GM19025 (cell line): ENCODE results near the gene EIF1AD.
"Not testable (repeated sequence)": the region's sequence is repeated elsewhere in the genome, so short reads cannot be mapped to it uniquely, and the experiment has no call there.

ENCODE experiments used
- ATAC-seq: cut with Tn5 transposase; IDR thresholded peaks from one replicate; pipeline ENCODE4 v1.9.1; 2021; ENCODE audit warnings: mild to moderate bottlenecking, low read depth, moderate library complexity; ENCODE audit not compliant: unreplicated experiment

EIF1AD gene

DNA sequence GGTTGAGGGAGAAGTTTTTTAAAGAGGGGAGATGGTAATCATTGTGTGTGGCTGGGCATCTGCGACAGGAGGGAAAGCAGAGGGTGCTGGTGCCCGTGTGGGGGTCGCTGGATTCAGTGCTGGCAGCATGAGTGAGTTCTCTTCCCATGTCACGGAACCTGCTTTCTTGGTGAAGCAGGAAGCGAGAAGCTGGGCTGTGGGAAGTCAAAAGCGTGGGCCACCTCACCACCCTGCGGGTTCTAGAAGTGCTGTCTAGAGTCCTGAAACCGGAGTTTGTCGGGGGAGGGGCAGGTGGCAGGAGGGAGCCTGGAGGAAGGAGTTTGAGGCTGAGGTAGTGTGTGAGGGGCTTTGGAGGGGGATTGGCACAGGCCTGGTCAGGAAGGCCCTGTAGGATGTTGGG, 26.2 kb downstream of the EIF1AD start:
- ATAC-seq: no peak

DNA sequence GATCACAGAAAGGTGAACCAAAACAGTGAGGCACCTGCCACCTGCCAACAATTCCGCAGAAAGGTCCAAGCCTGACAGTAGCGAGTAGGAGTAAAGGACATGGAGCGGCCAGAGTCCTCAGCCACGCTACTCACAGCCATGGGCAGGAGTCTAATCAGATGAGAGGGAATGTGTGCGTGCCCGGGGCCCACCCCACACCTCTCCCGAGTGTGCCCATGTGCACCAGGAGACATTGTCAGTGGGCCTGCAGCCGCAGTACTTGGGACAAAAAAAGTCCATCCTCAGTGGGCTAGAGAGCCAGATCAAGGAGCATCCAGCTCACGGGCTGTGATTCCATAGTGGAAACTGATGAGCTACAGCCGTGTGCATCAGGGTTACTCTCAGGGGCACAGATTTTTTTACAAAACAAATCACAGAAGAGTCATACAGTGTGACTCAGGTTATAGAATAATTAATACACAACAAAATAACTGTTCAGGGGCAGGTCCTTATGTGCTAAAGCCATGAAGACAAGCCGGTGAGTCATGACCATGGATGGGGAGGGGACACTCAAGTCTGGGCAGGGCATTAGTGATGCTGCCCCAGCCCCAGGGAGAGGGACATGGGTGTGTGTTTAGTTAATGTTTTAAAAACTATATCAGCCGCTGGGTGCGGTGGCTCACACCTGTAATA, 28.4 kb downstream of the EIF1AD start:
- no peak for ATAC-seq

DNA sequence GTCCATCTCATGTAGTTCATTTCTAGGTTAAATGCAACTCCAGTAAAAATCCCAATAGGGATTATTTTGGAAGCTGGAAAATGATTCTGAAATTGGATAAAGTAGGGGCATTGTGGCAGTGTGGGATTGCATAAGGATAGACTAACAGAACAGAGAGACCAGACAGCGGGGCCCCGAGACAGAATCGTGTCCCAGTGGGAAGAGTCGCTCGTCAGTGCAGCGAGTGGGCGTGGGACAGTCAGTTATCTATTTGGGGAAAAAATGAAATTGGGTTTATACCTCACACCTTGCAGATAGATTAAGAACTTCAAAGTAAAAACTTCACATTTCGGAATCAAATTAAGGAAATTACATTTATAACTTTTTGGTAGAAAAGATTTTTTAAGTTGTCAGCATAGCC, 29.8 kb downstream of the EIF1AD start:
- no peak for ATAC-seq

DNA sequence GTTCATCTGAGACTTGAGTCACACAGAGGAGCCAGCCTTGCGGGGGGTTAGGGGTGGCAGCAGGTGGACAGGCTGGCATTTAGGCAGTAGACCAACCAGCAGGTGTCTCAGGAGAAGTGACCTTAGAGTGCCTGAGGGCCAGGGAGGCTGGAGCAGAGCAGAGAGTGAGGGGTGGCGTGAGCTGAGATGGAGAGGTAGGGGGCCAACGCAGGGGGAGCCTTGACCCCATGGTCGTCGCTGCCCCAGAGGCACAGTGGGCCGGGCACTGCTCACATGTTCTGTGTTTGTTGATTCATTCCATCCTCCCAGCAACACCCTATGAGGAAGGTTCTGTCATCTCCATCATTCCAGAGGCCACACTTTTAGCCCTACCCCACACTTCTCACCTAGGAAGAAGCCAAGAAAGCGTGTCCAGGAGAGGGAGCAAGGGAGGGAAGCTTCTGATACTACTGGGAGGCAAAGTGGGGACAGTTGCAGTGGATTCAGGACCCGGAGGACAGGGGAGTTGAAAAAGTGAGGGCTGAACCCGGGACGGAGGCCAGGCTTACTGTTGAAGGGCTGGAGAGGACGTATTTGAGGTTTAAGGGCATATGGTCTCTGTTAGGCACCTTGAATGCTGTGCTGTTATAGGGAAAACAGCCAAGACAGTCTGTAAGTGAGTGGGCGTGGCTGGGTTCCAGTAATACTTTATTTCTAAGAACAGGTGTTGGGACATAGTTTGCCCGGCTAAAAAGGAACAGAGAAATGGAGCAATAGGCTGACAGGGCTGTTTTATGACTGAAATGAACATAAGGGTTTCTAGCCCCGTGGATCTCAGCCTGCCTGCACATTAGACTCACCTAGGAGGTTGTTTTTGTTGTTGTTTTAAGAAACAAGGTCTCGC, 33.1 kb downstream of the EIF1AD start:
- ATAC-seq: no peak

DNA sequence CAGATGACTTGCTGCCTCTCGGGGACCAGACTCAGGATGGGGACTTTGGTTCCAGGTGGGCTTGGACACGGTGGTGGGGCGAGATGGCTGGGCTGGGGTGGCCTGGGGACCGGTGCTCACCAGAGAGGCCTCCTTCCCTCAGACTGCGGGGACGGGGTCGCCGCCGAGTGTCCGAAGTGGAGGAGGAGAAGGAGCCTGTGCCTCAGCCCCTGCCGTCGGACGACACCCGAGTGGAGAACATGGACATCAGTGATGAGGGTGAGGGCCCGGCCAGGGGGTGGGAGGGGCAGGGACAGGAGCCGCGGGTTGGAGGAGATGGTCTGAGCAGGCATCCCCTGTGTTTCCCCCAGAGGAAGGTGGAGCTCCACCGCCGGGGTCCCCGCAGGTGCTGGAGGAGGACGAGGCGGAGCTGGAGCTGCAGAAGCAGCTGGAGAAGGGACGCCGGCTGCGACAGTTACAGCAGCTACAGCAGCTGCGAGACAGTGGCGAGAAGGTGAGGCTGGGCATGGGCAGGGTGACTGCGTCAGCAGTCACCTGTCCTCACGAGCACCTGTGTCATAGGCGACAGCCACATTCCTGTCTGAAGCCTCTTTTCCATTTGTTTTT, 34.5 kb downstream of the EIF1AD start:
- ATAC-seq: no peak

DNA sequence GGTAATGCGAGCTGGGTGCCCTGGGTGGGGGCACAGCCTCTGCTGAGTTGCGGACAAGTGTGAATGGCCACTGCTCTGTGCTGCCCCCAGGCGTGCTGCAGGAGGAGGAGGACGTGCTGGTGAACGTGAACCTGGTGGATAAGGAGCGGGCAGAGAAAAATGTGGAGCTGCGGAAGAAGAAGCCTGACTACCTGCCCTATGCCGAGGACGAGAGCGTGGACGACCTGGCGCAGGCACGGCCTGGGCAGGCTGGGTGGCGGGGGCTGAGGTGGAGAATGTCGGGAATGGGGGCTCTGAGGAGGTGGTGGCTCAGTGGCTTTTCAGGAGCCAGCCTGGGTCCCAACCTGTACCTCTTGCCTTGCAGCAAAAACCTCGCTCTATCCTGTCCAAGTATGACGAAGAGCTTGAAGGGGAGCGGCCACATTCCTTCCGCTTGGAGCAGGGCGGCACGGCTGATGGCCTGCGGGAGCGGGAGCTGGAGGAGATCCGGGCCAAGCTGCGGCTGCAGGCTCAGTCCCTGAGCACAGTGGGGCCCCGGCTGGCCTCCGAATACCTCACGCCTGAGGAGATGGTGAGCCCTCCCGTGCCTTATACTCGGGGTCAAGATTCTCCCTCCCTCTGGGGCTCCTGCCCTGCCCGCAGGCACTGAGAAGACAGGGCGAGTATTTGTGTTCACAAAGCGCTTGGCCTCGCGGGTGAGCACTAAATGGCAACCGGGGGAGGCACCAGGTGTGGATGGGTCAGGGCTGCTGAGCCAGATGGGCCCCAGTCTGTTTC, 35.8 kb downstream of the EIF1AD start:
- no peak for ATAC-seq

DNA sequence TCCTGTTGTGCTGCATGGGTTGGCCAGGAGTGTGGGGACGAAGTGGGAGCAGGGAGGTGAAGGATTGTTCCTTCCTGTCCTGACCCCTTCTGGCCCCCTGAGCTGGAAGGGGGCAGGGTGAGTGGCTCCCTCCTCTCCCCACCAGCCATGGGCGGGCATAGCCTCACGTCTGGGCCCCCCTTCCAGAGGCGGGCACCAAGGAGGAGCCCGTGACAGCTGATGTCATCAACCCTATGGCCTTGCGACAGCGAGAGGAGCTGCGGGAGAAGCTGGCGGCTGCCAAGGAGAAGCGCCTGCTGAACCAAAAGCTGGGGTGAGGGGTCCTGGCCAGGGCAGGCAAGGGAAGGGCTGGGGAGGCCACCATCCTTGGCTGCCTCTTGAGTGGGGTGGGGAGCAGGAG, 37.1 kb downstream of the EIF1AD start:
- ATAC-seq: no peak

DNA sequence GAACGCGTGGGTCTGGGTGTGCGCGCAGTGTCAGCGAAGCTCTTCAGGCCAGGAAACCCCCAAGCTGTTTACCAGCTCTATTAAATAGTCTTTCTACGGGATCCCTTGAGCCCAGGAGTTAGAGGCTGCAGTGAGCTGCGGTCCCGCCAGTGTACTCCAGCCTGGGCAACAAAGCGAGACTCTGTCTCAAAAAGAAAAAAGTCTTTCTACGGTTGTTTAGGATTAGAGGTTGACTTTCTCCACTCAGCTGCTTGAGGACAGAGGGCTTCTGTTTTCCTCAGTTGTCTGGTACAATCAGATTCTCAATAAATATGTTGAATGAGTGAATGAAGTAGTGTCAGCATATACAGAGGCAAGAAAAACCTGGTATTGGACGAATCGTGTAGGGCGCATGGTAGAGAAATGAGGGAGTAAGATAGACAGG, 39.8 kb downstream of the EIF1AD start:
- no peak for ATAC-seq

DNA sequence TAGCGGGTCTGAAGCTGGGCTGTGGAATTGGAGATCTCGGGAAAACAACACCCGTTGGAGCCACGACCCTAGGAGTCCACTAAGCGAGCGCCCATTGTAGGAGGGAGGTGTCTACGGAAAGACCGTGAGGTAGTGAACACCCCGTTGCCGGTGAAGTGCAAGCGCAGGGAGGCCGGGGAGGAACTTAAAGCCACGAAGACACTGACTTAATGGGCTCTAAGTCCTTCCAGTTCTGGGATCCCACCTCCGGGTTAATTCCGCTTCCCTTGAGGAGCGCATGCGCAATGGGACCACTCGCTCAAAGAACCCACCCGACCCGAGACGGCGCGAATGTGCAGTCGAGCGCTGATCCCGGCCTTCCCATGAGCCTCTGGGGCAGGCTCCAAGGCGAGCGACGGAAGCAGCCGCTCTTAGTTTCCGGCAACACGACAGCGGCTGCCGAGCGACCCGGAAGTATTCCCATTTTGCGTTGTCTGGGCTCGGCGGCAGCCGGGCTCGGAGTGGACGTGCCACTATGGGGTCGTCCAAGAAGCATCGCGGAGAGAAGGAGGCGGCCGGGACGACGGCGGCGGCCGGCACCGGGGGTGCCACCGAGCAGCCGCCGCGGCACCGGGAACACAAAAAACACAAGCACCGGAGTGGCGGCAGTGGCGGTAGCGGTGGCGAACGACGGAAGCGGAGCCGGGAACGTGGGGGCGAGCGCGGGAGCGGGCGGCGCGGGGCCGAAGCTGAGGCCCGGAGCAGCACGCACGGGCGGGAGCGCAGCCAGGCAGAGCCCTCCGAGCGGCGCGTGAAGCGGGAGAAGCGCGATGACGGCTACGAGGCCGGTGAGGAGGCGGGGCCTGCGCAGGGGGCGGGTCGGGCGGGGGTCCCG, 40.5 kb downstream of the EIF1AD start, which contains the start of gene SART1:
SART1 (plus strand) TSS at position 468 of the 874 bp plus-strand sequence; CDS start at position 515, 47 bp downstream.
- ATAC-seq: peak; percentile 79

DNA sequence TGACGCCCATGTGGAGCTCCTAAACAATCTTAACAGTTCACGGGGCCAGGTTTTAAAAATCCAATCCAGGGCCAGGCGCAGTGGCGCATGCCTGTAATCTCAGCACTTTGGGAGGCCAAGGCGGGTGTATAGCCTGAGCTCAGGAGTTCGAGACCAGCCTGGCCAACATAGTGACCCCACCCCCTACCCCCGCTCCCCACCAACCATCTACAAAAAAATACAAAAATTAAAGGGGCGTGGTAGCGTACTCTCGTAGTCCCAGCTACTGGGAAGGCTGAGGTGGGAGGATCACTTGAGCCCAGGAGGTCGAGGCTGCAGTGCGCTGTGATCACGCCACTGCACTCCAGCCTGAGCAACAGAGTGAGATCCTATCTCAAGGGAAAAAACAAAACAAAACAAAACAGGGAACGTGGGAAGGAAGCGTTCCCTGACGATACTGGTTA, 41.1 kb downstream of the EIF1AD start:
- ATAC-seq: no peak

DNA sequence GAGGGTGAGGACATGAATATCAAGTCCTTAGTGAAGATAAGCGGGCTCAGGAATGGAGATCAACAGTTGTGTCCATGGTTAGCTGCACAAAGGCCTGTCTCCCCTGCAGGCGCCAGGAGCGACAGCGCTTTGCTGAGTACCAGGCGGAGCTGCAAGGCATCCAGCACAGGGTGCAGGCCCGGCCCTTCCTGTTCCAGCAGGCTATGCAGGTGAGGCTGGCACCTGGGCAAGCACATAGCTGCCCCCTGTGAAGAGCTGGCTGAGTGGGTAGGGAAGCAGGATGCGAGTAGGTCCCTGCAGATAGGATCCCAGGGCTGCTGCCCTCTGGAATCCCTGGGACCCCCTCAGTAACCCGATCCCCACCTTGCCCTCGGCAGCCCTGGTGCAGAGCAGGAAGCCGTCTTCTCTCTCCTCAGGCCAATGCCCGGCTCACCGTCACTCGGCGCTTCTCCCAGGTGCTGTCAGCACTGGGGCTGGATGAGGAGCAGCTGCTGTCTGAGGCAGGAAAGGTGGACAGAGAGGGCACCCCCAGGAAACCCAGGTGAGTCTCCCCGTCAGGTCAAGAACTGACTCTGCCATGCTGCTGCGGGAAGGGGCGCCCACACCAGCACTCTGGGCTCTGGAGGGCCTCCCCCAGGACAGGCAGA, 43.1 kb downstream of the EIF1AD start:
- ATAC-seq: no peak

DNA sequence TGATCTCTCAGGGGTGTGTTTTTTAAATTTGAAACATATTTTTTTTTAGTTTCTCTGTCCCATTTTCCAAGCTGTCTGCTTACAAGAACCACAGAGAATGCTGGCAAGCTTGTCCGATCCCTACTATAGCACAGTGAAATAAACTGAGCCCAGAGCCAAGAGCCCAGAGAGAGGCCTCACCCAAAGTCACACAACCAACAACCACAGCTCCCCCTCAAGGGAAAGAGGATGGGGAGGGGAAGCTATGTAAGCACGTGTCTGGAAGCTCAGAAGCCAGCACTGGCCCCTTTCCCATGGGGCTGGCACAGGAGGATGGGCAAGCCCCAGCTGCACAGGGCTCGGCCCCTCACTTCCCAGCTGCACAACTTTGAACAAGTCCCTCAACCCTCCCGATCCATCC, 43.7 kb downstream of the EIF1AD start:
- ATAC-seq: no peak

DNA sequence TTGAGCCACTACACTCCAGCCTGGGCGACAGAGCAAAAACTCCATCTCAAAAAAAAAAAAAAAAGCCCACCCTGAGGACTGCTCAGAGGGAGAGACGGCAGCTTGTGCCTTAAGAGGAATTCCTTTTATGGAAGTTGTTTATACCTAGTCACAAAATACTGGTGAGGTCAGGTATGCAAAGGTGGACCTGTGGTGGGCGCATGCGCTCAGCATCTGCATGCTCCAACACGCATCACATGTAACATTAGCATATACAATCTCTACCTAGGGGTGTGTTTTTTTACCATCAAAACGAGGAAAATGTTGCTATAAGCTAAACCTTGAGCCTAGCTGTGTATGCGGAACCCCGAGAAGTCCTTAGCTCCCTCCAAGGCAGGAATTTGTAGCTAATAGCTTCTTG, 47.2 kb downstream of the EIF1AD start:
- ATAC-seq: no peak

DNA sequence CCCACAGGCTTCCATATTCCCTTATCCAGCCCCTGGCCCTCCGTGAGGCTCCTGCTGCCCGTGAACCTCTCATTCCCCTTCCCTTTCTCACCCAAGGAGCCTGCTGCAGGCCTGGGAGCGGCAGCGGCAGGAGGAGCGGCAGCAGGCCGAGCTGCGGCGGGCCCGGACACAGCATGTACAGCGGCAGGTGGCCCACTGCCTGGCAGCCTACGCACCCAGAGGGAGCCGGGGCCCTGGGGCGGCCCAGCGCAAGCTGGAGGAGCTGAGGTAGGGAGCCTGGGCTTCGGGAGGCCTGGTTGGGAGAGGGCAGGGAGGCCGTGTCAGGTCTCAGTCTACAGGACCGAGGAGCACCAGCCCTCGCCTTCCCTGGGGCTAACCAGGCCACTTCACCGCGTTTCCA, 48.5 kb downstream of the EIF1AD start:
- ATAC-seq: no peak

DNA sequence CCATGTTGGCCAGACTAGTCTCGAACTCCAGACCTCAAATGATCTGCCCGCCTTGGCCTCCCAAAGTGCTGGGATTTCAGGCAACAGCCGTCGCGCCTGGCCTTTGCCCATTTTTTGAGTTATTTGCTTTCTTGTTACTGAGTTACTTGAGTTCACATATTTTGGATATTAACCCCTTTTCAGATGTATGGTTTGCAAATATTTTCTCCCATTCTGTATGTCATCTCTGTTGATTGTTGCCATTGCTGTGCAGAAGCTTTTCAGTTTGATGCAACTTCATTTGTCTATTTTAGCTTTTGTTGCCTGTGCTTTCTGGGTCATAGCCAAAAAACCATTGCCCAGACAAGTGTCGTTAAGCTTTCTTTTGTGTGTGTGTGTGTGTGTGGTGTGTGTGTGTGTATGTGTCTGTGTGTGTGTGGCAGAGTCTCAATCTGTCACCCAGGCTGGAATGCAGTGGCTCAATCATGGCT, 49.9 kb downstream of the EIF1AD start:
- ATAC-seq: no peak

DNA sequence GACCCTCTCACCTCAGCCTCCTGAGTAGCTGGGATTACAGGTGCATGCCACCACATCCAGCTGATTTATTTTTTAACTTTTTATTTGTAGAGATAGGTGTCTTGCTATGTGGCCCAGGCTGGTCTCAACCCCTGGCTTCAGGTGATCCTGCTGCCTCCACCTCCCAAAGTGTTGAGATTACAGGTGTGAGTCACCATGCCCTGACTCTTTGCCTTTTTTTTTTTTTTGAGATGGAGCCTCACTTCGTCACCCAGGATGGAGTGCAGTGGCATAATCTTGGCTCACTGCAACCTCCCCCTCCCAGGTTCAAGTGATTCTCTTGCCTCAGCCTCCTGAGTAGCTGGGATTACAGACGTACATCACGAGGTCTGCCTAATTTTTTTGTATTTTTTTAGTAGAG, 50.3 kb downstream of the EIF1AD start:
- ATAC-seq: not testable (repeated sequence)

DNA sequence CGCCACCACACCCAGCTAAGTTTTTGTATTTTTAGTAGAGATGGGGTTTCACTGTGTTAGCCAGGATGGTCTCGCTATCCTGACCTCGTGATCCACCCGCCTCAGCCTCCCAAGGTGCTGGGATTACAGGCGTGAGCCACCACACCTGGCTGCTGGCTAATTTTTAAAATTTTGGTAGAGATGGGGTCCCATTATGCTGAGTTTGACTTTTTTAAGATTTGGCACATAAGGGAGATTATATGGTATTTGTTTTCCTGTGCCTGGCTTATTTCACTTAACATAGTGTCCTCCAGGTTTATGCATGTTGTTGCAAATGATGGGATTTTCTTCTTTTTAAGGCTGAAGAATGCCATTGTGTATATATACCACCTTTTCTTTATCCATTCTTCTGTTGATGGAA, 51.2 kb downstream of the EIF1AD start:
- not testable (repeated sequence) for ATAC-seq

DNA sequence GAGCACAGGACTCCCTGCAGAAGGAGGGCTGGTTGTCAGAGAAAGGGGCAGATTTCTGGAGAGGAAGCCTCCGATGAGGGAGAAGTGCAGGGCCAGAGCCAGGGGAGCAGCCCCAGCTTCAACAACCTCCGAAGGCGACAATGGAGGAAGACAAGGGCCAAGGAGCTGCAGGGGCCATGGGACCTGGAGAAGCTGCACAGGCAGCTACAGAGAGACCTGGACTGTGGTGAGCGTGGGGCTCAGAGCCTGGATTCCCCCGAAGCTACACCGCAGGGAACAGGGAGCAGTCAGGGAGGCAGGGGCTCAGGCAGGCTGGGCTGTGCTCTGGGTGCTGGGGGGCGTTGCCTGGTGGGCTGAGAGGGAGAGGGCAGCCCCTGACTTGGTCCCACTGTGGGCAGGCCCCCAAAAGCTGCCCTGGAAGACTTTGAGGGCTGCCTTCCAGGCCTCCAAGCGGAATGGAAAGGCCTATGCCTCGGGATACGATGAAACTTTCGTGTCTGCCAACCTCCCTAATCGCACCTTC, 54.3 kb downstream of the EIF1AD start:
- no peak for ATAC-seq

DNA sequence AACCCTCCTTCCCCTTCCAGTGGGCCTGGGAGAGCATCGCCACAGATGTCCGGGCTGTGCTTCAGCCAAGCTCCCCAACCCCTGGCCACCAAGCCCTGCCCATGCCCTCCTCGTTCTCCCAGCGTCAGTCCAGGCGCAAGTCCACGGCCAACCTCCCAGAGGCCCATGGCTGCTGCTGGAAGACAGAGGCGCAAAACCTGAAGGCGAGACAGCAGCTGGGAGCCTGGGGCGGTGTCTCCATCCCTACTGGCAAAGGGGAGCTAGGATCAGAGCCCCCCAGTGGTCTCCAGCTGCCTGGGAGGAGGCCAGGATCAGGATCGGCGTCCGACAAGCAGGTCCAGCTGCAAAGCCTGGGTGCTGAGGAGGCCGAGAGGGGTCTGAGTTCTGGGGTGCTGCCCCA, 54.8 kb downstream of the EIF1AD start:
- ATAC-seq: no peak
